ENCODE results near the gene ESRRA. TPM values are rescaled to one million over a fixed set of nuclear protein-coding genes. Genes with fewer than 3 reads are reported as not detected.
A peak's percentile ranks its signal among the peaks of the same experiment; 100 is the strongest.

Gene ESRRA
- total and polyA plus RNA-seq, 10 of the 15 experiments (the other 5 are each of a cell fraction or from before 2014, with no cell fraction given) = 0.32 to 48.9 (median 12.6) TPM

DNA sequence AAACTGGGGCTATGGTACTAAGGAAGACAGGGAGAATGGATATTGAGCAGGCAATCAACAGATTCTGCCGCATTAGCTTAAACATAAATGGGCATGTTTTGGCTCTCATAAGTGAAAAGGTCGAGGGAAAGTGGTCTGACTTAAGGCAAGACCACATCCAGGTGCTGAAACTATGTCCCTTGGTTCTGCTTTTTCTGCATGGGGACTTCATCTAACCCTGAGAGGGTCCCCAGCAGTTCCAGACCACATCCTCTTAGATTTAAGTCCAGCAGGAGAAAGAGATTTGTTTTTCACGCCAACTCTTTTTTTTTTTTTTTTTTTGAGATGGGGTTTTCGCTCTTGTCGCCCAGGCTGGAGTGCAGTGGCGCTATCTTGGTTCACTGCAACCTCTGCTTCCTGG, 59.1 kb downstream of the ESRRA start:
- TF ChIP-seq, protein P1, sequence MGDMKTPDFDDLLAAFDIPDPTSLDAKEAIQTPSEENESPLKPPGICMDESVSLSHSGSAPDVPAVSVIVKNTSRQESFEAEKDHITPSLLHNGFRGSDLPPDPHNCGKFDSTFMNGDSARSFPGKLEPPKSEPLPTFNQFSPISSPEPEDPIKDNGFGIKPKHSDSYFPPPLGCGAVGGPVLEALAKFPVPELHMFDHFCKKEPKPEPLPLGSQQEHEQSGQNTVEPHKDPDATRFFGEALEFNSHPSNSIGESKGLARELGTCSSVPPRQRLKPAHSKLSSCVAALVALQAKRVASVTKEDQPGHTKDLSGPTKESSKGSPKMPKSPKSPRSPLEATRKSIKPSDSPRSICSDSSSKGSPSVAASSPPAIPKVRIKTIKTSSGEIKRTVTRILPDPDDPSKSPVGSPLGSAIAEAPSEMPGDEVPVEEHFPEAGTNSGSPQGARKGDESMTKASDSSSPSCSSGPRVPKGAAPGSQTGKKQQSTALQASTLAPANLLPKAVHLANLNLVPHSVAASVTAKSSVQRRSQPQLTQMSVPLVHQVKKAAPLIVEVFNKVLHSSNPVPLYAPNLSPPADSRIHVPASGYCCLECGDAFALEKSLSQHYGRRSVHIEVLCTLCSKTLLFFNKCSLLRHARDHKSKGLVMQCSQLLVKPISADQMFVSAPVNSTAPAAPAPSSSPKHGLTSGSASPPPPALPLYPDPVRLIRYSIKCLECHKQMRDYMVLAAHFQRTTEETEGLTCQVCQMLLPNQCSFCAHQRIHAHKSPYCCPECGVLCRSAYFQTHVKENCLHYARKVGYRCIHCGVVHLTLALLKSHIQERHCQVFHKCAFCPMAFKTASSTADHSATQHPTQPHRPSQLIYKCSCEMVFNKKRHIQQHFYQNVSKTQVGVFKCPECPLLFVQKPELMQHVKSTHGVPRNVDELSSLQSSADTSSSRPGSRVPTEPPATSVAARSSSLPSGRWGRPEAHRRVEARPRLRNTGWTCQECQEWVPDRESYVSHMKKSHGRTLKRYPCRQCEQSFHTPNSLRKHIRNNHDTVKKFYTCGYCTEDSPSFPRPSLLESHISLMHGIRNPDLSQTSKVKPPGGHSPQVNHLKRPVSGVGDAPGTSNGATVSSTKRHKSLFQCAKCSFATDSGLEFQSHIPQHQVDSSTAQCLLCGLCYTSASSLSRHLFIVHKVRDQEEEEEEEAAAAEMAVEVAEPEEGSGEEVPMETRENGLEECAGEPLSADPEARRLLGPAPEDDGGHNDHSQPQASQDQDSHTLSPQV (IDR thresholded peaks at IDR 0.05) = no peak
- TF ChIP-seq, protein P2, sequence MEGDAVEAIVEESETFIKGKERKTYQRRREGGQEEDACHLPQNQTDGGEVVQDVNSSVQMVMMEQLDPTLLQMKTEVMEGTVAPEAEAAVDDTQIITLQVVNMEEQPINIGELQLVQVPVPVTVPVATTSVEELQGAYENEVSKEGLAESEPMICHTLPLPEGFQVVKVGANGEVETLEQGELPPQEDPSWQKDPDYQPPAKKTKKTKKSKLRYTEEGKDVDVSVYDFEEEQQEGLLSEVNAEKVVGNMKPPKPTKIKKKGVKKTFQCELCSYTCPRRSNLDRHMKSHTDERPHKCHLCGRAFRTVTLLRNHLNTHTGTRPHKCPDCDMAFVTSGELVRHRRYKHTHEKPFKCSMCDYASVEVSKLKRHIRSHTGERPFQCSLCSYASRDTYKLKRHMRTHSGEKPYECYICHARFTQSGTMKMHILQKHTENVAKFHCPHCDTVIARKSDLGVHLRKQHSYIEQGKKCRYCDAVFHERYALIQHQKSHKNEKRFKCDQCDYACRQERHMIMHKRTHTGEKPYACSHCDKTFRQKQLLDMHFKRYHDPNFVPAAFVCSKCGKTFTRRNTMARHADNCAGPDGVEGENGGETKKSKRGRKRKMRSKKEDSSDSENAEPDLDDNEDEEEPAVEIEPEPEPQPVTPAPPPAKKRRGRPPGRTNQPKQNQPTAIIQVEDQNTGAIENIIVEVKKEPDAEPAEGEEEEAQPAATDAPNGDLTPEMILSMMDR (IDR thresholded peaks at IDR 0.05 in 2 of 3, conservative IDR thresholded peaks at IDR 0.05 in 1 of 3; ENCODE audit: control insufficient read depth in 2 of 3, extremely low read depth in 1 of 3, insufficient read depth in 1 of 3, low read depth in 3 of 3, low read length in 3 of 3) = no peak
- TF ChIP-seq RUNX3 (IDR thresholded peaks at IDR 0.05; ENCODE audit: low read length) = peak; percentile 55
- no peak for TF ChIP-seq CREM (IDR thresholded peaks at IDR 0.05; ENCODE audit: low read depth)
- no peak for TF ChIP-seq MXI1 (IDR thresholded peaks at IDR 0.05; ENCODE audit: low read depth, low read length)
- TF ChIP-seq EP300 (IDR thresholded peaks at IDR 0.05; ENCODE audit: borderline replicate concordance in 1 of 2, control insufficient read depth in 1 of 2, low read depth in 2 of 2, low read length in 2 of 2) = no peak
- TF ChIP-seq, protein P3, sequence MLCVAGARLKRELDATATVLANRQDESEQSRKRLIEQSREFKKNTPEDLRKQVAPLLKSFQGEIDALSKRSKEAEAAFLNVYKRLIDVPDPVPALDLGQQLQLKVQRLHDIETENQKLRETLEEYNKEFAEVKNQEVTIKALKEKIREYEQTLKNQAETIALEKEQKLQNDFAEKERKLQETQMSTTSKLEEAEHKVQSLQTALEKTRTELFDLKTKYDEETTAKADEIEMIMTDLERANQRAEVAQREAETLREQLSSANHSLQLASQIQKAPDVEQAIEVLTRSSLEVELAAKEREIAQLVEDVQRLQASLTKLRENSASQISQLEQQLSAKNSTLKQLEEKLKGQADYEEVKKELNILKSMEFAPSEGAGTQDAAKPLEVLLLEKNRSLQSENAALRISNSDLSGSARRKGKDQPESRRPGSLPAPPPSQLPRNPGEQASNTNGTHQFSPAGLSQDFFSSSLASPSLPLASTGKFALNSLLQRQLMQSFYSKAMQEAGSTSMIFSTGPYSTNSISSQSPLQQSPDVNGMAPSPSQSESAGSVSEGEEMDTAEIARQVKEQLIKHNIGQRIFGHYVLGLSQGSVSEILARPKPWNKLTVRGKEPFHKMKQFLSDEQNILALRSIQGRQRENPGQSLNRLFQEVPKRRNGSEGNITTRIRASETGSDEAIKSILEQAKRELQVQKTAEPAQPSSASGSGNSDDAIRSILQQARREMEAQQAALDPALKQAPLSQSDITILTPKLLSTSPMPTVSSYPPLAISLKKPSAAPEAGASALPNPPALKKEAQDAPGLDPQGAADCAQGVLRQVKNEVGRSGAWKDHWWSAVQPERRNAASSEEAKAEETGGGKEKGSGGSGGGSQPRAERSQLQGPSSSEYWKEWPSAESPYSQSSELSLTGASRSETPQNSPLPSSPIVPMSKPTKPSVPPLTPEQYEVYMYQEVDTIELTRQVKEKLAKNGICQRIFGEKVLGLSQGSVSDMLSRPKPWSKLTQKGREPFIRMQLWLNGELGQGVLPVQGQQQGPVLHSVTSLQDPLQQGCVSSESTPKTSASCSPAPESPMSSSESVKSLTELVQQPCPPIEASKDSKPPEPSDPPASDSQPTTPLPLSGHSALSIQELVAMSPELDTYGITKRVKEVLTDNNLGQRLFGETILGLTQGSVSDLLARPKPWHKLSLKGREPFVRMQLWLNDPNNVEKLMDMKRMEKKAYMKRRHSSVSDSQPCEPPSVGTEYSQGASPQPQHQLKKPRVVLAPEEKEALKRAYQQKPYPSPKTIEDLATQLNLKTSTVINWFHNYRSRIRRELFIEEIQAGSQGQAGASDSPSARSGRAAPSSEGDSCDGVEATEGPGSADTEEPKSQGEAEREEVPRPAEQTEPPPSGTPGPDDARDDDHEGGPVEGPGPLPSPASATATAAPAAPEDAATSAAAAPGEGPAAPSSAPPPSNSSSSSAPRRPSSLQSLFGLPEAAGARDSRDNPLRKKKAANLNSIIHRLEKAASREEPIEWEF (IDR thresholded peaks at IDR 0.05; ENCODE audit: insufficient replicate concordance, low read depth, low read length) = no peak
- TF ChIP-seq TCF12 (IDR thresholded peaks at IDR 0.05; ENCODE audit: low read depth, low read length) = peak; percentile 59; the same call in 1 of the 2 replicates
- peak; percentile 25; the same call in 1 of the 2 replicates for TF ChIP-seq SPI1 (IDR thresholded peaks at IDR 0.05; ENCODE audit: borderline replicate concordance, insufficient read depth, low read depth, low read length)
- Histone ChIP-seq H3K4me2 (ENCODE audit: control insufficient read depth, insufficient read depth) (0 out of 2 replicates have a peak overlapping the region, but pooled peaks have one; percentile 4), H3K4me1 (ENCODE audit: control insufficient read depth, insufficient read depth, low read length) (peaks cover 29% of the 10 kb centered on the region), H3K4me3 (no peak overlapping the region), H4K20me1 (ENCODE audit: control insufficient read depth, insufficient read depth) (no peaks in the 10 kb centered on the region), H3K9ac (ENCODE audit: control insufficient read depth, insufficient read depth, low read length) (no peak overlapping the region), H3K79me2 (ENCODE audit: control insufficient read depth, insufficient read depth, low read length) (peaks cover 16% of the 10 kb centered on the region), H3K9me3 (replicated peaks; ENCODE audit: control insufficient read depth, insufficient read depth, low read length) (no peaks in the 10 kb centered on the region; the same call in 2 of the 3 replicates), H3K27ac (ENCODE audit: control insufficient read depth, insufficient read depth) (peak overlapping the region; percentile 62), H3K36me3 (ENCODE audit: control insufficient read depth in 2 of 2, insufficient read depth in 2 of 2, low read length in 1 of 2) (peaks cover 5 to 17% of the 10 kb centered on the region in 2 experiments; a peak in 3 of 4 replicates), H3K27me3 (replicated peaks in 1 of 2; ENCODE audit: control insufficient read depth in 2 of 2, insufficient read depth in 2 of 2, low read length in 1 of 2) (no peaks in the 10 kb centered on the region), H2AFZ (ENCODE audit: control insufficient read depth, low read depth, low read length) (no peak overlapping the region)
- in situ Hi-C loops (cut with MboI) (no loop called here), intact Hi-C loops (cut with micrococcal nuclease; ENCODE audit: unreplicated experiment) (no loop called here)
- no peak for DNase-seq (ENCODE audit: low read depth, low spot score)
- ATAC-seq = 0 out of 3 replicates have a peak, but pooled peaks have one; percentile 9
- SMC1A ChIA-PET (ENCODE audit: uncharacterized antibody, unreplicated experiment) = interaction anchor here (0.6 kb wide), 1 partner anchor 62 kb away, joined by 3 read pairs; no protein-coding TSS in a partner anchor
- no TSS peak for BruUV-seq (replicated peaks)
- CTCF ChIA-PET = interaction anchor here (1.3 to 1.4 kb wide), 2 partner anchors 9 to 47 kb away, joined by 3 to 4 read pairs; partner anchors contain the start of genes PRDX5 and TRMT112
- POLR2A ChIA-PET = interaction anchor here (0.6 to 1.7 kb wide), 4 partner anchors 41 to 308 kb away, joined by 4 to 5 read pairs (median 4); no protein-coding TSS in a partner anchor
- peak; percentile 49 for FAIRE-seq
- 63% methylated on average over 5 of the region's 6 CpGs for WGBS (ENCODE audit: insufficient coverage, insufficient replicate concordance, low lambda C conversion rate, missing lambda C conversion rate)
- RAD21 ChIA-PET (ENCODE audit: unreplicated experiment) = no interaction called here
